ENCODE data around the gene AKR1B1.

The AKR1B1 gene

DNA sequence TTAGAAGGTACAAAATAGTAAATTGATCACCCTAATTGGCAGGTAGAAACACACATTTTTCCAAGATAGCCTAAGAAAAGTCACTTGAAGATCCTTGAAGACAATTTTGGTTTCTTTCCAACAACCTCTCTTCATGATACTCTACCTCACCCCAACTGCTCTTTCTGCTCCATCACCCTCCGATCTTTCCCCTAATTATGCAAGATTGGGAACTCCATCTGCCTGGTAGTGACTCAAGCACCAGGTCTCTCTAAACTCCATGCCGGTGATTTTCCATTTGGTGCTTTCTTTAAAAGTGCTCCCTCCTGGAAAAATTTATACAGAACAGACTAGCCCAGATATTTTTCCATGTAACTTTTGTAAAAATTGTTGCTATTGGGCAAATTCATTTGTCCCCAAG is 1.1 kb upstream of the AKR1B1 start:
- Histone ChIP-seq H3K9ac (ENCODE audit: low read length in 5 of 5) (no peak overlapping the region), H3K4me3 (ENCODE audit: low read depth in 1 of 5, low read length in 5 of 5) (no peak overlapping the region), H3K36me3 (ENCODE audit: control insufficient read depth in 5 of 5, insufficient read depth in 5 of 5, low read length in 5 of 5) (peaks cover 0 to 4% (median 0%) of the 10 kb centered on the region in 5 donors), H3K4me1 (ENCODE audit: control insufficient read depth in 5 of 5, insufficient read depth in 5 of 5, low read length in 5 of 5) (peaks cover 0 to 27% (median 23%) of the 10 kb centered on the region in 5 donors), H3K27ac (ENCODE audit: low read depth, low read length) (no peak overlapping the region), H3K27me3 (ENCODE audit: control insufficient read depth in 5 of 5, insufficient read depth in 4 of 5, low read length in 5 of 5) (no peaks in the 10 kb centered on the region), H3K9me3 (ENCODE audit: control insufficient read depth in 5 of 5, low read length in 5 of 5) (peaks cover 0 to 6% (median 0%) of the 10 kb centered on the region in 5 donors)

DNA sequence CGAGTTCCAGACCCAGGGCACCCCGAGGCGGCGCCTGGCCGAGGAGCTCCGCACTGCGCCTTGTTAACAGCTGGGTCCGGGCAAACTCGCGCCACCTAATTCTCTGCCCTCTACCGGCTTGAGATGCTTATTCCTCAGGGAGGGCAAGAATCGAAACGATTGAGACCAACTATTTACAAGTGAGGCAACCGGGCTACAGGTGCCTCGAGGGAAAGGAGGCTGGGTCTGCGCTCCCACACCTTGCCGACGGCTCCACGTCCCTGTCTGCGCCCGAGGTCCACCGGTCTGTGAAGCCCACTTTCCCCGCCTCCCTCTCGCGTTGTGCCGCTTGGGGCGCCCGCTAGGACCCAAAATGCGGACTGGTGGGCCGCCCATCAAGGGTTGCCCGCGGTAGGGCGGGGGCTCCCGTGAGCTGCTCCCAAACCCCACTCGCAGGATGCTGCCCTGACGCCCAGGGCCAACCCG is 527 bp downstream of the AKR1B1 start:
- no peaks in the 10 kb centered on the region for H3K9me3 ChIP-seq (ENCODE audit: control insufficient read depth in 5 of 5, low read length in 5 of 5)
- H3K4me3 ChIP-seq (ENCODE audit: low read depth in 1 of 5, low read length in 5 of 5) = peak overlapping the region; percentile 66 to 95 (median 81)
- H3K4me1 ChIP-seq (ENCODE audit: control insufficient read depth in 5 of 5, insufficient read depth in 5 of 5, low read length in 5 of 5) = peaks cover 0 to 43% (median 39%) of the 10 kb centered on the region in 5 donors
- peak overlapping the region; percentile 43 for H3K27ac ChIP-seq (ENCODE audit: low read depth, low read length)
- H3K27me3 ChIP-seq (ENCODE audit: control insufficient read depth in 5 of 5, insufficient read depth in 4 of 5, low read length in 5 of 5) = no peaks in the 10 kb centered on the region
- peaks cover 0 to 4% (median 0%) of the 10 kb centered on the region in 5 donors for H3K36me3 ChIP-seq (ENCODE audit: control insufficient read depth in 5 of 5, insufficient read depth in 5 of 5, low read length in 5 of 5)
- peak overlapping the region; percentile 6 to 83 (median 76) for H3K9ac ChIP-seq (ENCODE audit: low read length in 5 of 5)

DNA sequence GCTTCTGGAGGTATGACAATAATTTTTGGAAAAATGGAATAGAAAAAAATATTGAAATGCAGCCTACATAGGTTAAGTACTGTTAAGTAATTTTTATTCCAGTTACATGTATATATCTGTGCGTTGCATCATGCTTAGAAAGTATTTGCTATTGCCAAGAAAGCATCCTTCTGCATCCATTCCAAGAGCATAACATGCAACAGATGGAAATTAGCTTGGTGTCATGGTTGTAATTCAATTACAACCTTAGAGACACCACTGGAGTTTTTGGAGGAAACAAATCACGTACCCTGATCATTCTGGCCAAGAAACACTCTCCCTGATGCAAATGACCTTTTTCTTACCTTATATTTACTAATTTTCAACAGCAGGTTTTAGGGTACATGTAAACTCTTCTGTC is 1.7 kb downstream of the AKR1B1 start:
- H3K9me3 ChIP-seq (ENCODE audit: control insufficient read depth in 5 of 5, low read length in 5 of 5) = no peaks in the 10 kb centered on the region
- no peak overlapping the region for H3K9ac ChIP-seq (ENCODE audit: low read length in 5 of 5)
- H3K4me3 ChIP-seq (ENCODE audit: low read depth in 1 of 5, low read length in 5 of 5) = no peak overlapping the region
- H3K4me1 ChIP-seq (ENCODE audit: control insufficient read depth in 5 of 5, insufficient read depth in 5 of 5, low read length in 5 of 5) = peaks cover 0 to 55% (median 46%) of the 10 kb centered on the region in 5 donors
- H3K36me3 ChIP-seq (ENCODE audit: control insufficient read depth in 5 of 5, insufficient read depth in 5 of 5, low read length in 5 of 5) = peaks cover 0 to 4% (median 0%) of the 10 kb centered on the region in 5 donors
- H3K27ac ChIP-seq (ENCODE audit: low read depth, low read length) = no peak overlapping the region
- H3K27me3 ChIP-seq (ENCODE audit: control insufficient read depth in 5 of 5, insufficient read depth in 4 of 5, low read length in 5 of 5) = no peaks in the 10 kb centered on the region

GRCh38 chr7:134454277-134454676 is 4.6 kb downstream of the AKR1B1 start:
- Histone ChIP-seq H3K4me3 (ENCODE audit: low read depth in 1 of 5, low read length in 5 of 5) (peak overlapping the region in 1 of 5 donors; percentile 0), H3K4me1 (ENCODE audit: control insufficient read depth in 5 of 5, insufficient read depth in 5 of 5, low read length in 5 of 5) (peaks cover 0 to 61% (median 39%) of the 10 kb centered on the region in 5 donors), H3K27ac (ENCODE audit: low read depth, low read length) (no peak overlapping the region), H3K9me3 (ENCODE audit: control insufficient read depth in 5 of 5, low read length in 5 of 5) (no peaks in the 10 kb centered on the region), H3K27me3 (ENCODE audit: control insufficient read depth in 5 of 5, insufficient read depth in 4 of 5, low read length in 5 of 5) (no peaks in the 10 kb centered on the region), H3K36me3 (ENCODE audit: control insufficient read depth in 5 of 5, insufficient read depth in 5 of 5, low read length in 5 of 5) (peaks cover 0 to 28% (median 21%) of the 10 kb centered on the region in 5 donors), H3K9ac (ENCODE audit: low read length in 5 of 5) (no peak overlapping the region)

- no peak overlapping the region for H3K4me3 ChIP-seq (ENCODE audit: low read depth in 1 of 5, low read length in 5 of 5)
- peaks cover 0 to 34% (median 26%) of the 10 kb centered on the region in 5 donors for H3K36me3 ChIP-seq (ENCODE audit: control insufficient read depth in 5 of 5, insufficient read depth in 5 of 5, low read length in 5 of 5)
- no peaks in the 10 kb centered on the region for H3K9me3 ChIP-seq (ENCODE audit: control insufficient read depth in 5 of 5, low read length in 5 of 5)
- H3K4me1 ChIP-seq (ENCODE audit: control insufficient read depth in 5 of 5, insufficient read depth in 5 of 5, low read length in 5 of 5) = peaks cover 0 to 54% (median 36%) of the 10 kb centered on the region in 5 donors
- H3K27me3 ChIP-seq (ENCODE audit: control insufficient read depth in 5 of 5, insufficient read depth in 4 of 5, low read length in 5 of 5) = no peaks in the 10 kb centered on the region
- no peak overlapping the region for H3K27ac ChIP-seq (ENCODE audit: low read depth, low read length)
- no peak overlapping the region for H3K9ac ChIP-seq (ENCODE audit: low read length in 5 of 5)
These were observed 5.4 kb downstream of the AKR1B1 start for GRCh38 chr7:134453518-134453917.

DNA sequence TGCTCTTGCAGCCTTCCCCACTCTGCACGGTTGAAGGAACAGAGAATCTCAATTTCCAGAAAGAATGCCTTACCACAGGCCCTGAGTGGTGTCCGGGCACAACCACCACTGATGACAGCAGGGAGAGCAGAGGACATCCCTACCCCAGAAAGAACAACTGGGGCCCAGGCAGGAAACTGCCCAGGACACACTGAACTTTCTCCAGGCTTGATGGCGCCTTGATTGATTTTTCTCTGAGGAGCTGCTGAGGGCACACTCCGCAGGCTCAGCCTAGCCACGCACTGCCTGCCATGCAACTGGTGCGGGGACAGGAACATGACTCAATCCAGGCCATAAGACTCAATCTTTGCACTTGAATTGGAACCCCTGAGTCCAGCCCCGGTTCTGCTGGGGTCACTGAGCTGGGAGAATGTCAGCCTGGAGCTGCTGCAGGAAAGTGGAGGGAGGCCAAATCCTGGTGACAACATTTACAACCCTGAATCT is 5.9 kb downstream of the AKR1B1 start:
- Histone ChIP-seq H3K4me1 (ENCODE audit: control insufficient read depth in 5 of 5, insufficient read depth in 5 of 5, low read length in 5 of 5) (peaks cover 0 to 50% (median 32%) of the 10 kb centered on the region in 5 donors), H3K27me3 (ENCODE audit: control insufficient read depth in 5 of 5, insufficient read depth in 4 of 5, low read length in 5 of 5) (no peaks in the 10 kb centered on the region), H3K9ac (ENCODE audit: low read length in 5 of 5) (no peak overlapping the region), H3K36me3 (ENCODE audit: control insufficient read depth in 5 of 5, insufficient read depth in 5 of 5, low read length in 5 of 5) (peaks cover 0 to 39% (median 31%) of the 10 kb centered on the region in 5 donors), H3K27ac (ENCODE audit: low read depth, low read length) (no peak overlapping the region), H3K9me3 (ENCODE audit: control insufficient read depth in 5 of 5, low read length in 5 of 5) (no peaks in the 10 kb centered on the region), H3K4me3 (ENCODE audit: low read depth in 1 of 5, low read length in 5 of 5) (no peak overlapping the region)

DNA sequence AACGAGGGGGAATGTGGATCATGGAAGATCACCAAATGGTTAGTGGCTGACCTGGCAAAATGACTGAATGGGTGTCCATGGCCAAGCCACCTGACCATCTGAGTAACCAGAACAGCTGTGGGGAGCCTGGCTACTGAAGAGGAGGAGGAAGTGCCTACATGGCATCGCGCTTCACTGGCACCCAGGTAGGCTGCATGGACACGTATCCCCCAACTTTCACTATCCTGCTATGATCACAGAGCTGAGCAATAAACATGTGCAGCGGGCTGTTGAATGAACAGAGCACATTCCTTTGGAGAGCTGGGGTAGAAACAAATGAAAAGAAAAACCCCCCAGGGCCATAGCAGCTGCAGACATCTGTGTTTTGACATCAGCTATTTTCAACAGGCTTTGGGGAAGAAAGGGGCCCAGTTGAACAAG is 6.5 kb downstream of the AKR1B1 start:
- Histone ChIP-seq H3K27ac (ENCODE audit: low read depth, low read length) (no peak overlapping the region), H3K9me3 (ENCODE audit: control insufficient read depth in 5 of 5, low read length in 5 of 5) (no peaks in the 10 kb centered on the region), H3K36me3 (ENCODE audit: control insufficient read depth in 5 of 5, insufficient read depth in 5 of 5, low read length in 5 of 5) (peaks cover 0 to 45% (median 37%) of the 10 kb centered on the region in 5 donors), H3K9ac (ENCODE audit: low read length in 5 of 5) (no peak overlapping the region), H3K4me1 (ENCODE audit: control insufficient read depth in 5 of 5, insufficient read depth in 5 of 5, low read length in 5 of 5) (peaks cover 0 to 45% (median 26%) of the 10 kb centered on the region in 5 donors), H3K4me3 (ENCODE audit: low read depth in 1 of 5, low read length in 5 of 5) (no peak overlapping the region), H3K27me3 (ENCODE audit: control insufficient read depth in 5 of 5, insufficient read depth in 4 of 5, low read length in 5 of 5) (no peaks in the 10 kb centered on the region)

GRCh38 chr7:134451656-134452055 is 7.2 kb downstream of the AKR1B1 start:
- Histone ChIP-seq H3K27ac (ENCODE audit: low read depth, low read length) (no peak overlapping the region), H3K9ac (ENCODE audit: low read length in 5 of 5) (no peak overlapping the region), H3K9me3 (ENCODE audit: control insufficient read depth in 5 of 5, low read length in 5 of 5) (no peaks in the 10 kb centered on the region), H3K27me3 (ENCODE audit: control insufficient read depth in 5 of 5, insufficient read depth in 4 of 5, low read length in 5 of 5) (no peaks in the 10 kb centered on the region), H3K4me1 (ENCODE audit: control insufficient read depth in 5 of 5, insufficient read depth in 5 of 5, low read length in 5 of 5) (peaks cover 0 to 42% (median 26%) of the 10 kb centered on the region in 5 donors), H3K36me3 (ENCODE audit: control insufficient read depth in 5 of 5, insufficient read depth in 5 of 5, low read length in 5 of 5) (peaks cover 0 to 53% (median 45%) of the 10 kb centered on the region in 5 donors), H3K4me3 (ENCODE audit: low read depth in 1 of 5, low read length in 5 of 5) (no peak overlapping the region)

DNA sequence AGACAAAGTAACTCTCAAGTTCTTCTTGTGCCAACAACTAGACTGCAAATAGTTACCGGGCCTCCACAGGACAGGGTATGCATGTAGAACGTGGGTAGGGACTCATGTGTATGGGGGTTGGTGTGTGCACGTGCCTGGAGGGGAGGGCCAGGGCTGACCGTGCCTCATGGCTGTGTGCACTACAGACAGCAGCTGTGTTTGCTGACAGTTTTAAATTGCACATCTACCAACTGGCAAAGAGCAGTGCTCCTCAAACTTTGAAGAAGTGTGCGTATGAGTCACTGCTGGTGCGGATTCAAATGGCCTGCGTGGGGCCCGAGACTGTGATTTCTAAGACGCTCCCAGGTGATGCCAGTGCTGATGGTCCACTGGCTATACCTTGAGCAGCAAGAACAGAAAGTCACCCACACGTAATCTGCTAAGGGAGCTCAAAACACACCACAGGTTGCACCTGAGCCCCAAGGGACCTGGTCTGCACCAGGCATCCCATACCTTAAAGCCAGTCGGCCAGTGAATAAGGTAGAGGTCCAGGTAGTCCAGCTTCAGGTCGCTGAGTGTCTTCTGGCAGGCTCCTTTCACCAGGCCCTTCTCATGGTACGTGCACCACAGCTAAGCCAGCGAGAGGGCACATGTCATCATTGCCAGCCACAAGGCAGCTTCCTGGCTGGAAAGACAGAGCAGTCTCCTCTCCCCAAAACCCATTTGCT is 8.5 kb downstream of the AKR1B1 start:
- Histone ChIP-seq H3K4me3 (ENCODE audit: low read depth in 1 of 5, low read length in 5 of 5) (no peak overlapping the region), H3K27me3 (ENCODE audit: control insufficient read depth in 5 of 5, insufficient read depth in 4 of 5, low read length in 5 of 5) (no peaks in the 10 kb centered on the region), H3K9ac (ENCODE audit: low read length in 5 of 5) (no peak overlapping the region), H3K27ac (ENCODE audit: low read depth, low read length) (no peak overlapping the region), H3K9me3 (ENCODE audit: control insufficient read depth in 5 of 5, low read length in 5 of 5) (no peaks in the 10 kb centered on the region), H3K36me3 (ENCODE audit: control insufficient read depth in 5 of 5, insufficient read depth in 5 of 5, low read length in 5 of 5) (peaks cover 5 to 60% (median 54%) of the 10 kb centered on the region in 5 donors), H3K4me1 (ENCODE audit: control insufficient read depth in 5 of 5, insufficient read depth in 5 of 5, low read length in 5 of 5) (peaks cover 0 to 42% (median 26%) of the 10 kb centered on the region in 5 donors)

DNA sequence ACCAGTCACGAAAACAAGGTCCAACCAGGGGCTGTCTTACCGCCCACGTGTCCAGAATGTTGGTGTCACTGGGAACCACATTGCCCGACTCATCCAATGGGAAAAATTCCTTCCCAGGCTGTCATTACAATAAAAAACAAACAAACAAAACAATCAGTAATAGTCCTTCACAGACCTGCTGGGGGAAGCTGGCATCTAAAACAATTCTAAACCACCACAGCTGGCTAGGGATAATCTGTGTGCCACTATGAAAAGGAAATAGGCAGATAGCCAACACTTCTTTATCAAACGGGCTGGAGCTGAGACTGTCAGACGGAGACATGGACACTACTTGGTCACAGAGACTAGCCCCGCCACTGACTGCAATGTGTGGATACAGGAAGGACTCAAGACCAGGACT is 9.2 kb downstream of the AKR1B1 start:
- Histone ChIP-seq H3K4me3 (ENCODE audit: low read depth in 1 of 5, low read length in 5 of 5) (no peak overlapping the region), H3K27ac (ENCODE audit: low read depth, low read length) (no peak overlapping the region), H3K4me1 (ENCODE audit: control insufficient read depth in 5 of 5, insufficient read depth in 5 of 5, low read length in 5 of 5) (peaks cover 0 to 37% (median 20%) of the 10 kb centered on the region in 5 donors), H3K27me3 (ENCODE audit: control insufficient read depth in 5 of 5, insufficient read depth in 4 of 5, low read length in 5 of 5) (no peaks in the 10 kb centered on the region), H3K36me3 (ENCODE audit: control insufficient read depth in 5 of 5, insufficient read depth in 5 of 5, low read length in 5 of 5) (peaks cover 8 to 67% (median 62%) of the 10 kb centered on the region in 5 donors), H3K9me3 (ENCODE audit: control insufficient read depth in 5 of 5, low read length in 5 of 5) (no peaks in the 10 kb centered on the region), H3K9ac (ENCODE audit: low read length in 5 of 5) (no peak overlapping the region)

Measured in subcutaneous abdominal adipose tissue (tissue), 5 donors.